Kasumi-1 (cell line): ENCODE measurements around the gene RTTN.
A peak's percentile ranks its signal among the peaks of the same experiment; 100 is the strongest.

ENCODE experiments used
- DNase-seq, 2 experiments: peaks; one replicate each; lab custom pipeline; 2025; lab: John Stamatoyannopoulos, UW

The RTTN gene

DNA sequence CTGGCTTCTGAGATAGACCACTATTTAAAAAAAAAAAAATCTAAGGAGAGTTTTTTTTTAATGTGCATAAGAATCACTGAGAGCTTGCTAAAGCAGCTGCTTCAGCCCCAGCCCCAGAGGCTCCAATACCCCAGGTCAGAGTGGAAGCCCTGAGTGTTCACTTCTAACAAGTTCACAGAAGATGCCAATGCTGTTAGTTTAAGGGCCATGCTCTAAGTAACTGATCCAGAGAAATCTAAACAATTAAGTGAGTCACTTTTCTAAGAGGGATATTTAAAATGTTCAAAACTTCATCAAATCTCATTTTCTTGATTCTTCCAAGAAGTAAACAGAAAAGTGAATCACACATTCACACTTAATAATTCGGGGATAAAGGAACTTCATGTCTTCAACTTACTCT lies 131.4 kb downstream of the RTTN start:
- no peak for DNase-seq

DNA sequence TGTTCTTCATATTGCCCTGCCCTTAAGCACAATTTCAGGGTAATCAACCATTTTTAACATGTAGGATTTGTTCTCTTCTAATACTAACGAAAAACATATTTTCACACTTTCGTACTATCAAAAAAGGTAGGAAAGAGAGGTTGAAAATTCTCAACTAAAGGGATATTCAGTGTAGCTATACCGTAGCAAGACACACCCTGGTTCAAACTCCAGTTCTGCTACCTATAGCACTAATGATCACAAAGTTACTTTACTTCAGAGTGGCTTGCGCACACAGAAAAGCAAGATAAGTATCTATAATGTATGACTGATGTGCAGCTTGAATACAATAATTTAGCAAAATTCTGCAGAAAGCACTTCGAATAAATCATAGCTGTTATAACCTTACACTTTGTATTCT lies 132.1 kb downstream of the RTTN start:
- DNase-seq: no peak

DNA sequence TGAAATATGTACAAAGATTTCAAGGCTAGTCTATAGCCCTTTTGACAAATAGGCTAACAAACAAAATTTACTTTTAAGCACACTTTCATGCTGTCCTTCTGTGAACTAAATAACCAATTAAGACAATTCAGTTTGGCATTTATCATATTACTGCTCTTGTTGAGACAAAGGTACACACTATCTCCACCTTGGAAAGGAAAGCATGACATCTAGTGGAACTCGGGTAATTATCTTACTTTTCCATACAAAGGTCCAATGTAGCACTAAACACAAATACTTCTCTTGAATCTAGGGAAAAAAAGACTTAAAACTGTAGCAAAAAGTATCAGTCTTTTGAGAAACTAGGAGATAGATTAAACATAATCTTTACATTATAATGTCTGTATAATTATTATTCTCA lies 132.8 kb downstream of the RTTN start:
- peak in 1 of 2 experiments; percentile 14 for DNase-seq

DNA sequence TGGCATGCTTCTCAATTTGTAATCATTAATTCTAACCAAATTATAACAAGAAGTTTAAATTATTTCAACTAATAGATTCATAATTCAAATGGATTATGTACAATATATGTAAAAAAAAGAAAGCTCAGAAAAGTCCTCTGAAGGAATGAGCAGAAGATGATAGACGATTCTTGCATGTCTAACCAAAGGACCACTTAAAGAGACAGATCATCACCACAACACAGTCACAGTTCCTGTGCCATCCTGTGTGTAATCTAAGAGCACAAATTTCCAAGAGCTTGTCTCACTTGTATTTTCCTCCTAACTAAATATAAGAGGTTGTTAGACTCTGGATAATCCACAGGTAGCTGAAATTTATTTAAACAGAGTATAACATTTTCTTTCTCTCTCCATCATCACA lies 135.5 kb downstream of the RTTN start:
- DNase-seq: no peak

DNA sequence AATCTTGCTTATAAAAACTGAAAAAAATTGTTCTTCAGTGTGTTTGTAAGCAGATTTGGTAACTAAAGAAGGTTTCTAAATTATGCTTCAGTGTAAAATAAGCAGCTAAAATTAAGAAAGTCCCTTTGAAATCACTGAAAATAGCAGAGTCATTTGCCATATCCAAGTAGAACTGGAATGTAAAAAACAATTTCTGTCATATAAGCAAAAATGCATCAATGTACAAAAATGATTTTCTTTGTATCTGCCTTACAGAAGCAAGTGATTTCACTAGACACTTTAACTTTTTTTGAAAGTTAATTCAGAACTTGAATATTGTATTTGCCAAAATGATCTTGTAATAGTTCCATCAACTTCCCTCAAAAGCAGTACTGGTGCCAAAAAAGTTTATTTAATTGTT lies 136.1 kb downstream of the RTTN start:
- no peak for DNase-seq

DNA sequence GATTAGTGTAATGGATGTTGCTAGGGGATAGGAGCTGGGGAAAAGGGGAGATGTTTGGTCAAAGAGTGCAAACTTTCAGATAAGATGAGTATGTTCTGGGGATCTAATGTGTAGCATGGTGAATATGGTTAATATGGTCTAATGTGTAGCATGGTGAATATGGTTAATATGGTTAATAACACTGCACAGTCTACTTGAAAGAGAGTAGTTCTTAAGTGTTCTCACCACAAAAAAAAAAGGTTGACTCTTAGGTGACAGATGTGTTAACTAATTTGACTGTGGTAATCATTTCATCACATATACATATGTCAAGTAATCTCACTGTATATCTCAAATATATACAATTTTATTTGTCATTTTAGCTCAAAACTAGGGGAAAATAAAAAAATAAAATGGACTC lies 136.5 kb downstream of the RTTN start:
- no peak for DNase-seq

DNA sequence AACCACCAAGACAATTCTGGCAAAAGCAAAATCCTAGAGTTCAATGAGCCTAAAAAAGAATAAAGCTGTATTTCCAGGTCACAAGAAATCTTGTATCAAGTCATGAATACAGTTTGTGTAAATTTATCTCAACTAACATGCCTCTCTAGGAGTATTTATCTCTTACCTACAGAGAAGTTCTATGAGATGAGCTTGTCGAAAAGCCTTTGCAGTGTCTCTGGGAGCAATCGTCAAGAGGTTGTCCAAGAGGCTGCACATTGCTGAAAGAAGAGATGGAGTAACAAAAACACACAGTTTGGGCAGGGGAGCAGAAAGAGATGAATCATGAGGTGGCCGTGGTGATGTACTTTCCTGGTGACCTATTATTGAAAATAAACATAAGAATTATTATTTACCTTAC lies 145.8 kb downstream of the RTTN start:
- DNase-seq: no peak

DNA sequence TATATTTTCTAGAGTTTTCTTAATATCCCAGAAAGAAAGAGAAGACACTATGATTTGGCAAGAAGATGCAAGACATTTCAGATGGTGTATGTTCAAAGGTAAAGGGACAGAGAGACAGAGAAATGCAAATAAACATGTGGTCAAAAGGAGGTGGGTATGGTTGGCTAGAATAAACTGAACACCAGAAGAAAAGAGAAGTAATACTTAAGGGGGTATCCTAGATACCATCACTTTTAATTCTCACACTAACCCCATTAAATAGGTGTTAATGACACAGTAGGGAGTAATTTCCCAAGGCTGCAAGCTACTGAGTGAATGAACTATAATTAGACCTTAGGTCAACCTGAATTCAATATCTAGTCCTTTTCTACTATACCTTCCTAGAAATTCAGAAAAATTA lies 146.6 kb downstream of the RTTN start:
- no peak for DNase-seq

DNA sequence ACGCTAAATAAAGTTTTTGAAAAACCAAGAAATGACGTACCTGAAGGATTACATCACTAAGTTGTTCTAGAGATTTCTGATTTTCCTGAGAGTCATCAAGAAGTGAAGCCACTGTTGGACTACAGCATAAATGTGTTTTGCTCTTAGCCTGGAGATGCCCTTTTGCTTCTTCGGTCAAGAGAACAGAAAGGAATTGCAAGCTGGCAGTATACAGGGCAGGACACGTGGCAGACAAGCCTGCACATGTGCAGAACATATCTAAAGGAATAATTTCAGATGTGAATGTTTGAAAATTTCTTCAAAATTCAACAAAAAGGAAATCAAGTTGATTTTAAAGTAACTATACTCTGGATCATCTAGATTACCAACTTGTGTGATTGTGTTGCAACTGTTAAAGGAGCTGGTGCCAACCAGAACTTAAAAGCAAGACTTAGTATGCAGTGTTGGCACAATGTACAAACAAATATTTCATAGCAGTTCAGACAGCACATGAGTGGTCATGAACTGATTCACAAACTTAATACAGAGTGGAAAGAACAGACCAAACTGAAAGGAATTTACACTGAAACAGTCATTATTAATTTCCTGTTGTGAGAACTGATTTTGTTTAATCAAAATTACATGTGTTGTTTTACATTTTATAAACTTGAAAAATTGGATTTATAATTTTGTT lies 157.4 kb downstream of the RTTN start:
- DNase-seq: no peak

DNA sequence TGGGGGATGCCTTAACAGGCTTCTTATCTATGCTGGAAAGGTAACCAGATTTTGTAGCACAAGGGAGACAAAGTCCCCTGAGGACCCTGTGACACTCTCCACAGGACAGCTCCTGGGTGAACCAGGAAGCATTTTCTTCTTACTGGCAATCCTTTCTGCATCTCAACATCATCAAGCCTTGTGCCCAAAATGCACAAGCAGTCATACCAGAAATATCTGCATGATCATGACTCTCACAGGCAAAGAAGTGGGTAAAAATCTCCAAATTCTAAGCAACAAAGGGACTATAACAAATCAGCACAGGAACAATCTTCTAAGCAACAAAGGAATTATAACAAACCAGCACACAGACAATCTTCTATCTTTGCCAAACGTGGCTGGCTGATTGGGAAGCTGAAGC lies 158.7 kb downstream of the RTTN start:
- no peak for DNase-seq

DNA sequence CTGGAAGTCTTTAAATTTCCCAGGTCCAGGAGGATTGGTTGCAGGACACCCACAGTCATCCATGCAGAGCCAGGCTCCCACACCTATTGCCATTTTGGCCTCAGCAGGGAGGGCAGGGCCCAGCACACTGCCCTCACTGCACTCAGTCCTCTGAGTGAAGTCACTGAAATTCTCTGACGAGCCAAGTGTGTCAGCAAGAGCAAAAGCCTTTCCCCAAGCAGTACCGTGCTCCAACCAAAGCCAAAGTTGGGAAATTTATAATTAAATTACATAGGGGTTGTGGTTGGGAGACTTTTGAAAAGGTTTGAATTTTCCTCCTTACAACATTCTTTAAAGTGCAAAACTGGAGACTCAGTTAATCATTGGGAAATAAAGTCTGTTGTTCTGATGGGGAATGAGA lies 159.3 kb downstream of the RTTN start:
- DNase-seq: no peak

DNA sequence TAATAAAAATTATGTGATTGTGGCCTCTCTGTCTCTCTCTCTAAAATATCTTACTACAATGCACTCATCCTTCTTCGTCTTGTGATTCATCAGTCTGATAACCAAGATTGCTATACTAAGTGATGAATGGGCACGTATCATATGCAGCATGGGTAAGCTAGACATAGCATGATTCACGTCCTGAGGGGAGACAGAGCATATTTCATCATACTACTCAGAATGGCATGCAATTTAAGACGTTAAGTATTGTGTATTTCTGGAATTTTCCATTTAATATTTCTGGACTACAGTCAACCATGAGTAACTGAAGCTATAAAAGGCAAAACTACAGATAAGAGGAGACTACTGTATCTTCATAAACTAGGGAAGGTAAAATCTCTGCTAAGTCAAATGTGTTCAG lies 160.9 kb downstream of the RTTN start:
- no peak for DNase-seq

DNA sequence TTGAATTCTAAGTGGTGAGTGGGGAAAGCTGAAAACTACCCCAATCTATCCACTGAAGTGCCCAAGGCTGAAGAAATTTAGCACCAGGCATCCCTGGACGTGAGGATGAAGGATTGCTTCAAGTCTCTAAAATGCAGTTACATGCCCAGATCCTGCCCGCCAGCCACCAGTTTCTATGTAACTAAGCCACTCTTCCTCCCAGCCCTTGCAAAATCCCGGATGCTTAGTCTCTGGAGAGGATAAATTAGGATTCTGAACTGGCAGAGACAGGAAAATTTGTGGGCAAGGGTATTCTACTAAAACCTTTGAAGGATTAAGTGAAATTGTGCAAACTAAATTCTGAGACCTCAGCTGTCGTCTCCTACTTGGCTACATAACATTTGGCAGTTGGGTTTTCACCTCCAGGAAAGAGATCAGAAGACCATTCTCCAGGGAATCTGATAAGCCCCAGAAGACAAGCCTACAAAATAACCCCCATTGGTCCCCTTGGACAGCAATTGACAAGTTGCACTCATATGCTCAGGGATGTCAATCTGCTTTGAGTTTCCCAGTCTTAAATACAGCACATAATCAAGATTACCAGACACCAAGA lies 163.9 kb downstream of the RTTN start:
- no peak for DNase-seq

DNA sequence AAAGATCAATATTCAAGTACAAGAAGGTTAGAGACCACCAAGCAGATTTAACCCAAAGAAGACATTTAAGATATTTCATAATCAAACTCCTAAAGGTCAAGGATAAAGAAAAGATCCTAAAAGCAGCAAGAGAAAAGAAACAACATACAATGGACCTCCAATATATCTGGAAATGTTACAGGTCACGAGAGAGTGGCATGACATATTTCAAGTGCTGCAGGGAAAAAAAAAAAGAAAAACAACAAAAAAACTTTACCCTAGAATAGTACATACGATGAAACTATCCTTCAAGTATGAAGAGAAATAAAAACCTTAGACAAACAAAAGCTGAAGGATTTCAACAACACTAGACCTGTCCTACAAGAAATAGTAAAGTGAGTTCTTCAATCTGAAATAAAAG lies 166.3 kb downstream of the RTTN start:
- no peak for DNase-seq

DNA sequence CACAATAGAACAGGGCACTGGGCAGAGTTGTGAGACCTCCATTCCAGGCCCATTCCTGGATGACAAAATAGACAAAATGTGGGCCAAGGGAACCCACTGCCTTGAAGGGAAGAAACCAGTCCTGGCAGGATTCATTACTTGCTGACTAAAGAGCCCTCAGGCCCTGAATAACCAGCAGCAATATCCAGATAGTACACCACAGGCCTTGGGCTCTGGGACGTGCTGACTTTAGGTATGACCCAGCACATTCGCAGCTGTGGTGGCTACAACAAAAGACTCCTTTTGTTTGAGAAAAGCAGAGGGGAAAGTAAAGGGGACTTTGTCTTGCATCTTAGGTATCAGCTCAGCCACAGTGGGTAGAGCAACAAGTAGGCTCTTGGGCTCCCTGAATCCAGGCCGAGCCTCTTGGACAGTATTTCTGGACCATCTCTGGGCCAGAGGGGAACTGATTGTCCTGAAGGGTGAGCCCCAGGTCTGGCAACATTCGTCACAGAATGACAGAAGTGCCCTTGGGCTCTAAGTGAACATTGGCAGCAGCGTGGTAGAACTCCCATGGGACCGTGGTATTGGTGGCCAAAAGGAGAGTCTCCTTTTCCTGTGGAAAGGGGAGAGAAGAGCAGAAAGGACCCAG lies 167.9 kb downstream of the RTTN start:
- DNase-seq: no peak

DNA sequence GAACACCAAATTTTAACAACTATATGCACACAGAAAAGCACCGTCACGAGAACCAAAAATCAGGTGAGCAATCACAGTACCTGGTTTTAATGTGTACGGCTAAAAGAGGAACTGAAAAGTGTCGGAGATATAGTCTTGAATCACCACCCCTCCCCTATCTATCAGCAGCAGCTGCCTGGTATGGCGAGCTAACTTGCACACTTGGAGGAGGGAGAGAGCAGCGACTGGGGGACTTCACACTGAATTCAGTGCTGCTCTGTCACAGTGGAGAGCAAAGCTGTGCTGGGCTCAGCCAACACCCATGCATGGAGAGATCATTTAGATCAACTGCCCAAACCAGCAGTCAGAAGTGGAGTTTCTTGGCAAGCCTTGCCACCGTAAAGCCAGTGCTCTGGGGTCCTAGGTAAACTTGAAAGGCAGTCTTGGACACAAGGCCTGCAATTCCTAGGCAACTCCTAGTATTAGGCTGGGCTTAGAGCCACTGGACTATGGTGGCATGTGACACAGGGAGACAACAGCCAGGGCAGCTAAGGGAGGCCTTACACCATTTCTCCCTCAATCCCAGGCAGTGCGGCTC lies 168.6 kb downstream of the RTTN start:
- no peak for DNase-seq

DNA sequence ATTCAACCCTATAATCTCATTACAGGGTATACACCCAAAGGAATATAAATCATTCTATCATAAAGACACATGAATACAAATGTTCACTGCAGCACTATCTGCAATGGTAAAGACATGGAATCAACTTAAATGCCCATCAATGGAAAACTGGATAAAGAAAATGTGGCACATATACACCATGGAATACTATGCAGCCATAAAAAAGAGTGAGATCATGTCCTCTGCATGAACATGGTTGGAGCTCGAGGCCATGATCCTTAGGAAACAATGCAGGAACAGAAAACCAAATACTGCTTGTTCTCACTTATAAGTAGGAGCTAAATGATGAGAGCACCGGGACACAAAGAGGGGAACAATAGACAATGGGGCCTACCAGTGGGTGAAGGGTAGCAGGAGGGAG lies 169.3 kb downstream of the RTTN start:
- DNase-seq: no peak

DNA sequence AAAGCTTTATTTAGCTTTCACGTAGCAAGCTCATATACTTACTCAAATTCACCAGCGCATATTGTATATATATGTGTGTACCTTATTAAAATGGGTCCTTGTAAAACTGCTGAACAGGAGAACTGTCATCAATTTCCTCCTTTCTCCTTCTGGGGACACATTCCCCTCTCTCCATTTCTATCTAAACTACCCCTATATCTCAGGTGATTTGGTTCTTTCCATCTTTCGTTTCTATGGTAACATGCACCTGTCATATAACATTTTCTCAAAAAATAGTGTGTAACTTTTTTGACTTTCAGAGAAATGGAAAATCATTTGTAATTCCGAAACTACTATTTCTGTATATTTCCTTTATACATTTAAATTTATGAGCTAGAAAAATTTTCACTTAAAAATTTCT lies 174.3 kb downstream of the RTTN start:
- no peak for DNase-seq

DNA sequence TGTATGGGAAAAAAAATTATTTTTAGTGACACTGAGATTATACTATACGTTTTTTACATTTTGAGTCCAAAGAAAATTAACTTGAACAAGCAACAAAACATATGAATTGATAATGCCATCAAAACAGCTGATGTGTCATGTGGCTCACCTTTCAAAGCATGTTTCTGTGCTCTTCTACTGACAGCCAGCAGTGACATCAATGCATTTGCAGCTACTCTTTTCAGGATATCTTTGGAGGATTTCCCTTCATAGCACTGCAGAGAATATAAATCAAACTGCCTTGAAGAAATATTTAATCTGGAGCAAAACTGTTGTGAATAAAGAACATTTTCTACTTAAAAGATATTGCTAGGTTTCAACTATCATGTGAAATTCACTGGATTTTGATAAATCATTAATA lies 174.8 kb downstream of the RTTN start:
- DNase-seq: no peak

DNA sequence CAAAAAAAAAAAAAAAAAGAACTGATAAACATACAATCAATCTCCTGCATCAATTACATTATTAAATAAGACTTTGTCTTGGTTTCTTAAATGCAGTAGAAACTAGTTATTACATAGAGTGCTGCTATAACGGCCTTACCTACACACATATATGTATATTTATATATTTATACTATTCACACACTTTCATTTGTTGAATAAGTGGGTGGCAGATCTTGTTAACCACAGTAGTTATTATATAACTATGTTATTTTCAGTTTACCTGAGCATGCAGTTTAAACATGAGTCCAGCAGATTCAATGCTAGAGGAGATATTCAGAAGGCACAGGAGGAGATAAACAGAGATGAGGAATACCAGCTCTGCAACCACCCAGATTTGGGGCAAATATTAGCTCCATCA lies 176.3 kb downstream of the RTTN start:
- DNase-seq: no peak

DNA sequence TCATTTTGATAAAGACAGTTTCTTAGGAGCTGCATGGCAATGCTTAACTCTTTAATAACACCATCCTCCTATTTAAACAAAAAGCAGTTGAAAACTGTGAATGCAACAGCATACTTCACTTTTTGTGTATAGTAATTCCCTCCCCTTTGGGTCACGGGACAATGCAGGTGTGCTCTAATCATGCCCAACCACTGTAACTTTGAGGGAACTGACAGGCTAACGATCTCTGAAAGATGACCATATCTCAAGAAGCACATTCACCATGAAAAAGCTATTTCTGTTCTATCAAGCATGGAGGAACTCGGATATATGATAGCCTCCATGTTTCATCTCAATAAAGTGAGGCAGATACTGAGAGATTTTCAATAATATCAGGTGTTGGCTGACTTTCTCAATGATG lies 176.8 kb downstream of the RTTN start:
- DNase-seq: no peak

DNA sequence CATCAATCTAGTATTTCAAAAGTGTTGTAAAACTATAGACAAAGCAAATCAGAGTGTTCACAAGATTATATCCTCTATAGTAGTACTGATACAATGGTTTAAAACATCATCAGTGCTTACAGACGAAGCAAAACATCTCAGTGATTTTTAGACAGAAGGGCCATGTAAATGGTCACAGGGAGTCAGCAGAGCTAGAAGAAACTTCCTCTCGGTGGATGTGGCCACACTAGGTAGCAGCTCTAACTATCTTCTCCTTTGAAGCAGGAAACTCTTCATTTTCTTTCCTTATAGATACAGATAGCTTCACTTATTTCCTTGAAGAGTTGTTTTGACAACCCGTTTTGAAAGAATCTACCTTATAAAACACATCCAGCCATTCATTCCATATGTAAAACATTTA lies 177.4 kb downstream of the RTTN start:
- DNase-seq: no peak

DNA sequence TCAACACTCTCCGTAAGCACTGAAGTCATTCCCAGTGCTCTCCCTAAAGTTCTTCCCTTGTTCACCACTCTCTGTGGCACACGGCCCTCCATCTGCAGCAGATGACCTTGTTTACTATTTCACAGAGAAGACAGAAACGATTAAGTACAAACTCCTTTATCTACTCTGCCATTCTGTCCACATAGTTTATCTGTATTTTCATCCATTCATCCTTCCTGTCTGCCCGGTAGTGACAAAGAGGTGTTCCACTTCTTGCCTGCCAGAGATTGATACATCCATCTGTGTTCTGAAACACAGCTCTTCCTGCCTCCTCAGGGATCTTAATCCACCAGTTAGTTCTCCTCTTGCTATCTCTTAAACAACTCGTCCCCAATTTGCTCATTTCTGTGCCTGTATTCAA lies 179.9 kb downstream of the RTTN start:
- no peak for DNase-seq

DNA sequence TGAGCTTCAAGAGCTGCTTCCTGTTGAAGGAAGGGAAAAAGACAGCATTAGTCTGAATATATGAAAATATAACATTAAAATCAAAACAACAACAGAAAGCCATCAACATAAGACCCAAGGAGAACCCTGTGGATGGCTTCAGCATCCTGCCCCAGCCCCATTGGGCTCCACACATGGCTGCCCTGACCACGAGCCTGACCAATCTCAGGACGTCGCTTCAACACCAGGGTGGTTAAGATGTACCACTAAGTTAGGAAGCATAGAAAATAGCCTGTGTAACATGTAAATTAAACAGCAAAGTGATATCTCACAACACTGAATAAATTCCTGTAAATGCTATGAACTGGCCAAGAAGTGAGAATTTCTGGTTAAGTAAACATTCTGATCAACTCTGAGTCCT lies 180.7 kb downstream of the RTTN start:
- DNase-seq: no peak
